HG02885 (cell line): ENCODE measurements around the gene FH.

ENCODE experiments used
- ATAC-seq: cut with Tn5 transposase; IDR thresholded peaks from one replicate; pipeline ENCODE4 v1.9.1; 2021; ENCODE audit warnings: mild to moderate bottlenecking; ENCODE audit not compliant: unreplicated experiment, poor library complexity

FH gene

GRCh38 chr1:241519308-241520079 is at the start of gene FH:
TSS of gene FH (minus strand) at chr1:241519755. CDS start at chr1:241519722, 33 bp downstream.
- peak; percentile 95 for ATAC-seq

GRCh38 chr1:241560849-241561187 is 41.3 kb upstream of the FH start:
- ATAC-seq: no peak

GRCh38 chr1:241560146-241560848 is 40.7 kb upstream of the FH start:
- no peak for ATAC-seq

- no peak for ATAC-seq
Observed at GRCh38 chr1:241557551-241558193, 38.1 kb upstream of the FH start.

GRCh38 chr1:241557031-241557430 is 37.5 kb upstream of the FH start:
- no peak for ATAC-seq

GRCh38 chr1:241555526-241555925 is 36.0 kb upstream of the FH start:
- ATAC-seq: no peak

- no peak for ATAC-seq
Observed at GRCh38 chr1:241553886-241554592, 34.5 kb upstream of the FH start.

GRCh38 chr1:241551759-241552638 is 32.4 kb upstream of the FH start:
- ATAC-seq: peak; percentile 89

GRCh38 chr1:241550318-241550717 is 30.8 kb upstream of the FH start:
- no peak for ATAC-seq

GRCh38 chr1:241548008-241548407 is 28.5 kb upstream of the FH start:
- ATAC-seq: no peak

GRCh38 chr1:241542199-241542907 is 22.8 kb upstream of the FH start:
- no peak for ATAC-seq

- no peak for ATAC-seq
Observed at GRCh38 chr1:241536969-241537368, 17.4 kb upstream of the FH start.

GRCh38 chr1:241536304-241536703 is 16.7 kb upstream of the FH start:
- no peak for ATAC-seq

- ATAC-seq: peak; percentile 40
Observed at GRCh38 chr1:241533326-241534115, 14.0 kb upstream of the FH start.

GRCh38 chr1:241532864-241533263 is 13.3 kb upstream of the FH start:
- ATAC-seq: peak; percentile 64

- ATAC-seq: peak; percentile 34
Observed at GRCh38 chr1:241532162-241532531, 12.6 kb upstream of the FH start, which contains the start of gene KMO. TSS of gene KMO (plus strand) at chr1:241532378. CDS start at chr1:241532445, 67 bp downstream.

- peak; percentile 73 for ATAC-seq
Observed at GRCh38 chr1:241531195-241532161, 11.9 kb upstream of the FH start.
